ENCODE measurements around the gene EIF4H.
"Not testable (repeated sequence)": the region's sequence is repeated elsewhere in the genome, so short reads cannot be mapped to it uniquely, and the experiment has no call there.

EIF4H gene

GRCh38 chr7:74194686-74195085 lies 20.5 kb downstream of the EIF4H start:
- H3K36me3 ChIP-seq = peaks cover 63% of the 10 kb centered on the region
- H3K4me3 ChIP-seq (ENCODE audit: low read depth, low read length) = no peak overlapping the region
- no peak for TF ChIP-seq CTCF (IDR thresholded peaks at IDR 0.05; ENCODE audit: low read depth, low read length)
- no peak for DNase-seq
- no peaks in the 10 kb centered on the region for H3K9me3 ChIP-seq (ENCODE audit: severe bottlenecking)
- H3K27ac ChIP-seq = no peak overlapping the region
- H3K27me3 ChIP-seq (ENCODE audit: insufficient read depth, low read depth, severe bottlenecking) = no peaks in the 10 kb centered on the region

GRCh38 chr7:74195139-74195860 lies 21.1 kb downstream of the EIF4H start:
- H3K36me3 ChIP-seq = peaks cover 56% of the 10 kb centered on the region
- H3K9me3 ChIP-seq (ENCODE audit: severe bottlenecking); H3K27ac ChIP-seq; H3K27me3 ChIP-seq (ENCODE audit: insufficient read depth, low read depth, severe bottlenecking); H3K4me3 ChIP-seq (ENCODE audit: low read depth, low read length); DNase-seq: not testable (repeated sequence)

GRCh38 chr7:74195968-74196654 lies 22.0 kb downstream of the EIF4H start:
- H3K36me3 ChIP-seq = peaks cover 48% of the 10 kb centered on the region

GRCh38 chr7:74197449-74198124 lies 23.4 kb downstream of the EIF4H start:
- no peak overlapping the region for H3K4me3 ChIP-seq (ENCODE audit: low read depth, low read length)
- DNase-seq = no peak
- H3K27ac ChIP-seq = no peak overlapping the region
- H3K9me3 ChIP-seq (ENCODE audit: severe bottlenecking) = no peaks in the 10 kb centered on the region
- no peak for TF ChIP-seq CTCF (IDR thresholded peaks at IDR 0.05; ENCODE audit: low read depth, low read length)
- H3K36me3 ChIP-seq = peaks cover 37% of the 10 kb centered on the region
- no peaks in the 10 kb centered on the region for H3K27me3 ChIP-seq (ENCODE audit: insufficient read depth, low read depth, severe bottlenecking)

More at GRCh38 chr7:74195968-74196654, 22.0 kb downstream of the EIF4H start:
- not testable (repeated sequence) for H3K27me3 ChIP-seq (ENCODE audit: insufficient read depth, low read depth, severe bottlenecking); H3K4me3 ChIP-seq (ENCODE audit: low read depth, low read length); H3K9me3 ChIP-seq (ENCODE audit: severe bottlenecking); H3K27ac ChIP-seq; DNase-seq

GRCh38 chr7:74199551-74200355 lies 25.6 kb downstream of the EIF4H start:
- peak; percentile 54 for DNase-seq
- Histone ChIP-seq H3K27ac (peak overlapping the region; percentile 47; the same call in 1 of the 2 replicates), H3K36me3 (peaks cover 15% of the 10 kb centered on the region), H3K4me3 (ENCODE audit: low read depth, low read length) (no peak overlapping the region), H3K27me3 (ENCODE audit: insufficient read depth, low read depth, severe bottlenecking) (peaks cover 4% of the 10 kb centered on the region), H3K9me3 (ENCODE audit: severe bottlenecking) (no peaks in the 10 kb centered on the region)
- TF ChIP-seq CTCF (IDR thresholded peaks at IDR 0.05; ENCODE audit: low read depth, low read length) = no peak

GRCh38 chr7:74202841-74203556 lies 28.8 kb downstream of the EIF4H start:
- H3K36me3 ChIP-seq = peaks cover under 1% of the 10 kb centered on the region; the same call in 1 of the 2 replicates
- peaks cover 8% of the 10 kb centered on the region for H3K27me3 ChIP-seq (ENCODE audit: insufficient read depth, low read depth, severe bottlenecking)
- peak; percentile 41 for TF ChIP-seq CTCF (IDR thresholded peaks at IDR 0.05; ENCODE audit: low read depth, low read length)
- no peak overlapping the region for H3K4me3 ChIP-seq (ENCODE audit: low read depth, low read length)
- no peaks in the 10 kb centered on the region for H3K9me3 ChIP-seq (ENCODE audit: severe bottlenecking)
- H3K27ac ChIP-seq = no peak overlapping the region
- peak; percentile 27 for DNase-seq
